ENCODE results near the gene GNPNAT1. TPM values are rescaled to one million over a fixed set of nuclear protein-coding genes. Genes with fewer than 3 reads are reported as not detected.

The GNPNAT1 gene
- total and polyA plus RNA-seq, 2 of the 8 experiments (the other 6 are each of a cell fraction or from before 2014, with no cell fraction given), result 25.5 to 54.1 TPM

GRCh38 chr14:52781629-52782028 lies 9.8 kb downstream of the GNPNAT1 start:
- FAIRE-seq, result no peak
- Histone ChIP-seq H3K4ac (replicated peaks; ENCODE audit: insufficient read length, low read depth, low read length) (no peak overlapping the region), H3K27ac (ENCODE audit: low read depth, low read length) (no peak overlapping the region), H3K27me3 (replicated peaks in 1 of 4; ENCODE audit: control insufficient read depth in 3 of 4, extremely low read depth in 1 of 4, insufficient read depth in 3 of 4, low read length in 3 of 4) (no peaks in the 10 kb centered on the region), H2BK120ac (replicated peaks; ENCODE audit: low read depth, low read length) (no peak overlapping the region), H2BK20ac (ENCODE audit: low read length) (no peak overlapping the region), H3K79me2 (ENCODE audit: control insufficient read depth in 1 of 2, insufficient read depth in 2 of 2, low read length in 2 of 2) (peaks cover 0 to 3% of the 10 kb centered on the region in 2 experiments; a peak in 1 of 4 replicates), H2BK12ac (ENCODE audit: low read depth, low read length) (no peak overlapping the region), H4K8ac (ENCODE audit: extremely low read depth, insufficient read depth, low read length) (no peak overlapping the region), H4K91ac (replicated peaks; ENCODE audit: insufficient read length, low read length) (no peak overlapping the region), H3K9me3 (ENCODE audit: insufficient read depth in 2 of 2, low read depth in 1 of 2, low read length in 1 of 2) (no peaks in the 10 kb centered on the region), H3K4me1 (replicated peaks in 1 of 4; ENCODE audit: control insufficient read depth in 3 of 4, insufficient read depth in 4 of 4, low read length in 3 of 4) (no peaks in the 10 kb centered on the region), H3K18ac (ENCODE audit: extremely low read depth, low read length) (no peak overlapping the region), H2AK5ac (ENCODE audit: low read depth, low read length) (no peak overlapping the region), H3K14ac (ENCODE audit: insufficient read length) (no peak overlapping the region), H3K9ac (replicated peaks in 1 of 4; ENCODE audit: extremely low read depth in 1 of 4, low read depth in 3 of 4, low read length in 3 of 4) (peak overlapping the region in 1 of 4 experiments; percentile 34; a peak in 1 of 7 replicates), H2AFZ (ENCODE audit: low read length) (no peak overlapping the region), H3K56ac (replicated peaks; ENCODE audit: insufficient read length, low read depth, low read length) (no peak overlapping the region), H4K20me1 (replicated peaks in 1 of 2; ENCODE audit: control insufficient read depth in 1 of 2, insufficient read depth in 2 of 2, low read length in 2 of 2) (no peaks in the 10 kb centered on the region), H3K4me3 (ENCODE audit: extremely low read depth in 1 of 4, insufficient read depth in 2 of 4, low read depth in 3 of 4, low read length in 4 of 4) (no peak overlapping the region), H2BK5ac (ENCODE audit: low read depth, low read length) (no peak overlapping the region), H4K5ac (ENCODE audit: insufficient read length, low read depth, low read length) (no peak overlapping the region), H3K23ac (ENCODE audit: insufficient read length) (no peak overlapping the region), H3K79me1 (ENCODE audit: low read depth, low read length) (no peaks in the 10 kb centered on the region), H3K23me2 (ENCODE audit: low read depth, low read length) (no peaks in the 10 kb centered on the region), H2BK15ac (ENCODE audit: low read length) (no peak overlapping the region), H3K4me2 (ENCODE audit: insufficient read depth in 1 of 2, low read depth in 2 of 2, low read length in 2 of 2) (no peak overlapping the region), H3K36me3 (ENCODE audit: control insufficient read depth in 2 of 4, insufficient read depth in 4 of 4, low read length in 3 of 4) (peaks cover 2 to 59% (median 4%) of the 10 kb centered on the region in 4 experiments; a peak in 4 of 8 replicates)
- ChIA-PET CTCF (ENCODE audit: partially characterized antibody) (no interaction called here), POLR2A (ENCODE audit: partially characterized antibody) (interaction anchor here (1.0 kb wide), 1 partner anchor 9 kb away, joined by 3 read pairs; no protein-coding TSS in a partner anchor)
- TF ChIP-seq POU5F1 (IDR thresholded peaks at IDR 0.05; ENCODE audit: low read depth, low read length), result no peak
- TF ChIP-seq KDM1A (IDR thresholded peaks at IDR 0.05; ENCODE audit: borderline replicate concordance, low read length), result no peak
- TF ChIP-seq SIX5 (IDR thresholded peaks at IDR 0.05; ENCODE audit: low read depth, low read length), result no peak
- no peak for TF ChIP-seq BACH1 (IDR thresholded peaks at IDR 0.05; ENCODE audit: low read length)
- no peak for TF ChIP-seq USF2 (IDR thresholded peaks at IDR 0.05; ENCODE audit: low read length)
- TF ChIP-seq RXRA (IDR thresholded peaks at IDR 0.05; ENCODE audit: insufficient read depth, low read depth, low read length), result no peak
- no peak for TF ChIP-seq SP4 (IDR thresholded peaks at IDR 0.05; ENCODE audit: low read length)
- WGBS, 2 experiments (ENCODE audit: extremely low coverage in 1 of 2, insufficient coverage in 1 of 2, insufficient read length in 1 of 2, insufficient replicate concordance in 2 of 2, low coverage in 1 of 2, low lambda C conversion rate in 2 of 2, missing lambda C conversion rate in 1 of 2), result 95% methylated on average over 1 of the region's 1 CpG; no CpG with 5 or more reads in 1 of the 2 experiments
- no peak for DNase-seq (ENCODE audit: low read depth in 1 of 2, low spot score in 2 of 2)

All from H1 (cell line).